ENCODE data around the gene CFAP73.
A peak's percentile ranks its signal among the peaks of the same experiment; 100 is the strongest.

CFAP73 gene

DNA sequence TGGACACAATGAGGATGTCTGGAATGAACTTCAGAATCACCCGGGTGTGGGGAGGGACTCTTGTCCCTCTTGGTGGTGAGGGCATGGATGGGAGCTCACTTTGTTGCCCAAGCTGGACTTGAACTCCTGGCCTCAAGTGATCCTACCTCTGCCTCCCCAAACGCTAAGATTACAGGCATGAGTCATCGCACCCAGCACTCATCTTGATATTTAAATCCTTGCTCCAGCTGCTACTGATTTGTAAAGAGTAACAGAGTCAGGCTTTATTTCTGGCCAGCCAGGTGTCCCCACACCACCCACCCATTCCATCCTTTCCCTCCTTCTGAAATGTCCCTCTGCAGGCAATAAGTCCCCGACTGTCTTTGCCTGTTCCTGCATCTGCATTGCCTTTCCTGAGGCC lies 30.8 kb downstream of the CFAP73 start:
- H3K4me3 ChIP-seq (ENCODE audit: low read depth, low read length) = no peak overlapping the region
- TF ChIP-seq, protein P1, sequence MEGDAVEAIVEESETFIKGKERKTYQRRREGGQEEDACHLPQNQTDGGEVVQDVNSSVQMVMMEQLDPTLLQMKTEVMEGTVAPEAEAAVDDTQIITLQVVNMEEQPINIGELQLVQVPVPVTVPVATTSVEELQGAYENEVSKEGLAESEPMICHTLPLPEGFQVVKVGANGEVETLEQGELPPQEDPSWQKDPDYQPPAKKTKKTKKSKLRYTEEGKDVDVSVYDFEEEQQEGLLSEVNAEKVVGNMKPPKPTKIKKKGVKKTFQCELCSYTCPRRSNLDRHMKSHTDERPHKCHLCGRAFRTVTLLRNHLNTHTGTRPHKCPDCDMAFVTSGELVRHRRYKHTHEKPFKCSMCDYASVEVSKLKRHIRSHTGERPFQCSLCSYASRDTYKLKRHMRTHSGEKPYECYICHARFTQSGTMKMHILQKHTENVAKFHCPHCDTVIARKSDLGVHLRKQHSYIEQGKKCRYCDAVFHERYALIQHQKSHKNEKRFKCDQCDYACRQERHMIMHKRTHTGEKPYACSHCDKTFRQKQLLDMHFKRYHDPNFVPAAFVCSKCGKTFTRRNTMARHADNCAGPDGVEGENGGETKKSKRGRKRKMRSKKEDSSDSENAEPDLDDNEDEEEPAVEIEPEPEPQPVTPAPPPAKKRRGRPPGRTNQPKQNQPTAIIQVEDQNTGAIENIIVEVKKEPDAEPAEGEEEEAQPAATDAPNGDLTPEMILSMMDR (IDR thresholded peaks at IDR 0.05; ENCODE audit: low read depth, low read length) = no peak
- in situ Hi-C loops (cut with HindIII; ENCODE audit: low sequenced_read_pairs) = no loop called here
- no peak for DNase-seq (ENCODE audit: low read depth, low spot score)

DNA sequence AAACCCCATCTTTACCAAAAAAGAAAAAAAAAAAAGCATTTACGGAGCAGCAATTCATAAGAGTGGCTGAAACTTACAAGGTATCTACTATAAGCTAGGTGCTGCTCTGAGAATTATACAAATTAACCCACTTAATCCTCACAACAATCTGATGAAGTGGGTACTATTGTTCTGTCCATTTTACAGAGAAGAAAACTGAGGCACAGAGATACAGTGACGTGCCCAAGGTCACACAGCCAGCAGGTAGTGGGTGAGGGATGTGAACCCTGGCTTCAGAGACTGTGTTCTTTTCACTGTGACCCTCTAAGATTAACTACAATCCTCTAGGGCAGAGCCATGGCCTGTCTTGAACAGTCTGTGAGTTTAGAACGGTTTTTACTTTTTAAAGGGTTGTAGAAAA lies 32.5 kb downstream of the CFAP73 start:
- in situ Hi-C loops (cut with HindIII; ENCODE audit: low sequenced_read_pairs) = no loop called here
- TF ChIP-seq, protein P1 (IDR thresholded peaks at IDR 0.05; ENCODE audit: low read depth, low read length) = no peak
- no peak overlapping the region for H3K4me3 ChIP-seq (ENCODE audit: low read depth, low read length)
- DNase-seq (ENCODE audit: low read depth, low spot score) = no peak

DNA sequence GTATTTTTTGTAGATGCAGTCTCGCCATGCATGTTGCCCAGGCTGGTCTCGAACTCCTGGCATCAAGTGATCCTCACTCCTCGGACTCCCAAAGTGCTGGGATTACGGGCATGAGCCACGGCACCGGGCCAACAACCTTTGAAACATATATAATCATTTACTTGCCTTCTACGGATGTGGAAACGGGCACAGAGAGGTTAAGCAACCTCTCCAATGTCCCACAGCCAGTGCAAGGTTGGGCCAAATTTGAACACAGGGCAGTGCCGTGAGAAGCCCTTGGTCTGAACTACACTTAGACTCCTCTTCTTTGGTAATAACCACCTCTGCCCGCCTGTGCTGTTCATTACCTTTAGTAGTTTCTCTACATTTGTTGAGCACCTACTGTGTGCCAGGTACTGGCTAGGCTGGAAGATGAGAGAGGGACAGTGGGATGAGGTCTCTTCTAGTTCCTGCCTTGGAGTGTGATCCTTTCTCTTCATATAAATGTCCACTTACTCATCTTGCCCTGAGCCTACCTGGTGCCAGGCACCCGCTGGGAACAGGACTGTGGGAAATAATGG lies 33.6 kb downstream of the CFAP73 start:
- no peak for DNase-seq (ENCODE audit: low read depth, low spot score)
- in situ Hi-C loops (cut with HindIII; ENCODE audit: low sequenced_read_pairs) = no loop called here
- TF ChIP-seq, protein P1 (IDR thresholded peaks at IDR 0.05; ENCODE audit: low read depth, low read length) = no peak
- no peak overlapping the region for H3K4me3 ChIP-seq (ENCODE audit: low read depth, low read length)

DNA sequence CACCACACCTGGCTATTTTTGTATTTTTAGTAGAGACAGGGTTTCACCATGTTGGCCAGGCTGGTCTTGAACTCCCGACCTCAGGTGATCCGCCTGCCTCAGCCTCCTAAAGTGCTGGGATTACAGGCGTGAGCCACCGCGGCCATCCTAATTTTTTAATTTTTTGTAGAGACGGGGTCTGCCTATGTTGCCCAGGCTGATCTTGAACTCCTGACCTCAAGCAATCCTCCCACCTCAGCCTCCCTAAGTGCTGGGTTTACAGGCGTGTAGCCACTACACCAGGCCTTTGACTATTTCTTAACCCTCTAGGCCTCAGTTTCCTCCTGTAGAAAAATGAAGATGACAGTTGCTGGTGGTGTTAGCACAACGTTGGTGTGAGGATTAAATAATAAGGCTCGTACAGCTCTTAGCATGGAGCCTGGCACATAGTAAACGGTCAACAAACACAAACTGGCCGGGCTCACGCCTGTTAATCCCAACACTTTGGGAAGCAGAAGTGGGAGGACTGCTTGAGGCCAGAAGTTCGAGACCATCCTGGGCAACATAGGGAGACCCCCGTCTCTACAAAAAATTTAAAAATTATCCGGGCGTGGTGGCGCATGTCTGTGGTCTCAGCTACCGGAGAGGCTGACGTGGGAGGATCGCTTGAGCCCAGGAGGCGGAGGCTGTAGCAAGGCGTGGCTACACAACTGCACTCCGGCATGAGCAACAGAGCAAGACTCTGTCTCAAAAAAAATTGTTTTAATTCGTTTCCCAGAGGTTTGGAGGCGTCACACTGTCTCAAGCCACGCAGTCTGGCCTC lies 34.8 kb downstream of the CFAP73 start:
- H3K4me3 ChIP-seq (ENCODE audit: low read depth, low read length) = peak overlapping the region; percentile 86
- TF ChIP-seq, protein P1 (IDR thresholded peaks at IDR 0.05; ENCODE audit: low read depth, low read length) = no peak
- in situ Hi-C loops (cut with HindIII; ENCODE audit: low sequenced_read_pairs) = no loop called here
- no peak for DNase-seq (ENCODE audit: low read depth, low spot score)

DNA sequence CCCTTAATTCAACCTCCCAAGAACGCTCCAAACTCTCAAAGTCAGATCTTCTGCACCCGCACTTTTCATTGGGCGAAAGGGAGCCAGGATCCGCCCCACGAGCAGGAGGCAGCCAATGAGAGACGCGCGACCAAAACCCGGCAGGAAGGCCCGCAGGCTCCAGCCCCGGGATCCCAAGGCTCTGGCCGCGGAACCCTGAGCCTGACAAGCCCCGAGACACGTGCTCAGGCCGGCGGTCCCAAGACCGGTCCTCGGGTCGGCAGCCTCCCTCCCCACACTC lies 35.3 kb downstream of the CFAP73 start:
- peak; percentile 92 for DNase-seq (ENCODE audit: low read depth, low spot score)

DNA sequence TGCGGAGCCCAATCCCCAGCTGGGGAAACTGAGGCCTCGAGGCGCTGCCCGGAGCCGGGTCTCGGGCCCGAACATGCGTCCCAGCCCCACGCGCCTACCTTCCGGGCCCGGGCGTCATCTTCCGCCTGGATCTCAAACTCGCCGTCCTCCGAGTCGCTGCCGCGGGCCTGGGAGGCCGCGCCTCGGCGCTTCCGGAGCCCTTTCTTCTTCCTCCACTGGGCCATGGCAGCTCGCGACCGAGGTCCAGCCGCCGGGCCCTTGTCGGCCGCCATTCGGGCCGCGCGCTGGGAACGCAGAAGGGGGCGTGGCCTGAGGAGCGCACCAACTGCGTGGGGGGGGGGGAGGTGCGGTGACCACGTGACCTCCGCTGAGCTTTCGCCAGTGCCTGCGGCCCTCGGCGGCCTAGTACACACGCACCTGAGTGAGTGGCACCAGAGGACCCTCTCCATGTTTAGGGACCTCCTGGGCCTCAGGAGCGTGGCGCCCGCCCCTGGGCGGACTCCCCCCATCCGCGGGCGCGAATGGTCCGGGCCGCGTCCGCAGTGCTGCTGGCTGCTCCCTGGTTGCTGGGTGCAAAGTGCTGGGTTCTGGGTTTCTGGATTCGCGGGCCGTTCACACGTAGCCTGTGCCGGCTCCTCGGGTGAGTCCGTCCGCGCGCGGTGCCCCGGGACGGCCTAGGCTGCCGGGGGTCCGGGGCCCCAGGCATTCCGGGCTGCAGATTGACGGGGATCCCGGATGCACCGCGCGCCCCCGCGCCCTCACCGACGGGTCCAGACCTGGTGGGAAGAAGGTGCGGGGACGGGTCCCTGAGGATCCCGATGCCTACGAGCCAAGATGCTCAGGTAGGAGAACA lies 35.9 kb downstream of the CFAP73 start, which contains the start of the genes DDX54 and RITA1:
TSS of gene DDX54 (minus strand) at position 299 of the 853 bp plus-strand sequence. CDS start at position 272, 27 bp downstream.
TSS of gene RITA1 (plus strand) at position 542 of the 853 bp plus-strand sequence. CDS start 1,026 bp downstream, outside the sequence.
- in situ Hi-C loops (cut with HindIII; ENCODE audit: low sequenced_read_pairs) = no loop called here
- DNase-seq (ENCODE audit: low read depth, low spot score) = peak; percentile 82
- peak within 1 kb of the TSS; percentile 86 for H3K4me3 ChIP-seq (ENCODE audit: low read depth, low read length)

More for the DNA sequence above, 35.3 kb downstream of the CFAP73 start:
- TF ChIP-seq, protein P1 (IDR thresholded peaks at IDR 0.05; ENCODE audit: low read depth, low read length) = no peak
- peak overlapping the region; percentile 86 for H3K4me3 ChIP-seq (ENCODE audit: low read depth, low read length)
- in situ Hi-C loops (cut with HindIII; ENCODE audit: low sequenced_read_pairs) = no loop called here

More for the DNA sequence above, 35.9 kb downstream of the CFAP73 start, which contains the start of the genes DDX54 and RITA1:
- TF ChIP-seq, protein P1 (IDR thresholded peaks at IDR 0.05; ENCODE audit: low read depth, low read length) = no peak

Measured in astrocyte of the spinal cord (primary cell).